Osteoblast (primary cell): Measurements from ENCODE around the gene ANKRD44. TPM values are rescaled to one million over a fixed set of nuclear protein-coding genes. Genes with fewer than 3 reads are reported as not detected.
A peak's percentile ranks its signal among the peaks of the same experiment; 100 is the strongest.

Experiments
- DNase-seq: peaks from one replicate; pipeline ENCODE4 v3.0.0; 2011; ENCODE audit warnings: low spot score, mixed read lengths; ENCODE audit not compliant: insufficient read length; ENCODE audit errors: missing footprints
- H2AFZ ChIP-seq: 2 replicates; pipeline ENCODE4 v1.6.0; 2011; ENCODE audit warnings: mild to moderate bottlenecking, low read length
- H3K27ac ChIP-seq: 2 replicates; pipeline ENCODE4 v1.5.1; 2011; ENCODE audit warnings: mild to moderate bottlenecking, low read depth, low read length, moderate library complexity
- H3K27me3 ChIP-seq: 2 replicates; pipeline ENCODE4 v1.6.0; 2012; ENCODE audit warnings: mild to moderate bottlenecking, control low read depth, inconsistent platforms, low read length, moderate library complexity; ENCODE audit not compliant: insufficient read depth
- H3K36me3 ChIP-seq: 2 replicates; pipeline ENCODE4 v1.5.1; 2011; ENCODE audit warnings: mild to moderate bottlenecking, low read length, control low read depth, moderate library complexity; ENCODE audit not compliant: insufficient read depth
- H3K4me1 ChIP-seq: 2 replicates; pipeline ENCODE4 v1.5.1; 2011; ENCODE audit warnings: mild to moderate bottlenecking, low read length, control low read depth, moderate library complexity; ENCODE audit not compliant: insufficient read depth
- H3K4me2 ChIP-seq: 2 replicates; pipeline ENCODE4 v1.6.0; 2011; ENCODE audit warnings: mild to moderate bottlenecking, low read length; ENCODE audit not compliant: insufficient read depth
- H3K4me3 ChIP-seq: fragments of 200-600 bp; sonication (generic); 3 replicates; pipeline ENCODE4 v1.5.1; 2012; ENCODE audit warnings: mild to moderate bottlenecking, low read length, inconsistent platforms; ENCODE audit not compliant: insufficient read depth
- H3K79me2 ChIP-seq: 2 replicates; pipeline ENCODE4 v1.6.0; 2012; ENCODE audit warnings: mild to moderate bottlenecking, low read length, control low read depth, inconsistent platforms; ENCODE audit not compliant: insufficient read depth
- H3K9me3 ChIP-seq: 2 replicates; pipeline ENCODE4 v1.5.1; 2011; ENCODE audit warnings: low read depth, low read length, control low read depth
- H4K20me1 ChIP-seq: 2 replicates; pipeline ENCODE4 v1.6.0; 2012; ENCODE audit warnings: mild to moderate bottlenecking, low read length, control low read depth; ENCODE audit not compliant: insufficient read depth
- total RNA-seq: library from RNA; depleted of rRNA; stranded (reverse); fragments of >200 nt; gene quantifications from 2 replicates; pipeline ENCODE4 v1.2.3, GENCODE V29; 2012
- TF ChIP-seq, protein P1 (sequence below): IDR thresholded peaks from 2 replicates; pipeline ENCODE4 v1.5.1; 2011; ENCODE audit warnings: mild to moderate bottlenecking, low read depth, low read length, moderate library complexity; ENCODE audit errors: extremely low read depth

The ANKRD44 gene
- total RNA-seq, 1 donor = 44.5 TPM

- Histone ChIP-seq H3K4me3 (no peak overlapping the region), H3K4me2 (no peak overlapping the region), H3K27ac (no peak overlapping the region), H3K4me1 (no peaks in the 10 kb centered on the region), H4K20me1 (no peaks in the 10 kb centered on the region), H2AFZ (no peak overlapping the region), H3K36me3 (no peaks in the 10 kb centered on the region), H3K79me2 (no peaks in the 10 kb centered on the region), H3K27me3 (no peaks in the 10 kb centered on the region), H3K9me3 (no peaks in the 10 kb centered on the region)
- DNase-seq = no peak
- TF ChIP-seq, protein P1, sequence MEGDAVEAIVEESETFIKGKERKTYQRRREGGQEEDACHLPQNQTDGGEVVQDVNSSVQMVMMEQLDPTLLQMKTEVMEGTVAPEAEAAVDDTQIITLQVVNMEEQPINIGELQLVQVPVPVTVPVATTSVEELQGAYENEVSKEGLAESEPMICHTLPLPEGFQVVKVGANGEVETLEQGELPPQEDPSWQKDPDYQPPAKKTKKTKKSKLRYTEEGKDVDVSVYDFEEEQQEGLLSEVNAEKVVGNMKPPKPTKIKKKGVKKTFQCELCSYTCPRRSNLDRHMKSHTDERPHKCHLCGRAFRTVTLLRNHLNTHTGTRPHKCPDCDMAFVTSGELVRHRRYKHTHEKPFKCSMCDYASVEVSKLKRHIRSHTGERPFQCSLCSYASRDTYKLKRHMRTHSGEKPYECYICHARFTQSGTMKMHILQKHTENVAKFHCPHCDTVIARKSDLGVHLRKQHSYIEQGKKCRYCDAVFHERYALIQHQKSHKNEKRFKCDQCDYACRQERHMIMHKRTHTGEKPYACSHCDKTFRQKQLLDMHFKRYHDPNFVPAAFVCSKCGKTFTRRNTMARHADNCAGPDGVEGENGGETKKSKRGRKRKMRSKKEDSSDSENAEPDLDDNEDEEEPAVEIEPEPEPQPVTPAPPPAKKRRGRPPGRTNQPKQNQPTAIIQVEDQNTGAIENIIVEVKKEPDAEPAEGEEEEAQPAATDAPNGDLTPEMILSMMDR = no peak
These were observed 11.6 kb upstream of the ANKRD44 start for GRCh38 chr2:197322143-197322542.

- Histone ChIP-seq H3K9me3 (no peaks in the 10 kb centered on the region), H3K4me3 (no peak overlapping the region), H2AFZ (no peak overlapping the region), H3K79me2 (no peaks in the 10 kb centered on the region), H3K4me1 (peaks cover 9% of the 10 kb centered on the region), H3K27me3 (peaks cover 8% of the 10 kb centered on the region), H4K20me1 (no peaks in the 10 kb centered on the region), H3K27ac (no peak overlapping the region), H3K4me2 (no peak overlapping the region), H3K36me3 (no peaks in the 10 kb centered on the region)
- DNase-seq = no peak
- TF ChIP-seq, protein P1 = no peak
These were observed 4.8 kb upstream of the ANKRD44 start for GRCh38 chr2:197315371-197315770.

DNA sequence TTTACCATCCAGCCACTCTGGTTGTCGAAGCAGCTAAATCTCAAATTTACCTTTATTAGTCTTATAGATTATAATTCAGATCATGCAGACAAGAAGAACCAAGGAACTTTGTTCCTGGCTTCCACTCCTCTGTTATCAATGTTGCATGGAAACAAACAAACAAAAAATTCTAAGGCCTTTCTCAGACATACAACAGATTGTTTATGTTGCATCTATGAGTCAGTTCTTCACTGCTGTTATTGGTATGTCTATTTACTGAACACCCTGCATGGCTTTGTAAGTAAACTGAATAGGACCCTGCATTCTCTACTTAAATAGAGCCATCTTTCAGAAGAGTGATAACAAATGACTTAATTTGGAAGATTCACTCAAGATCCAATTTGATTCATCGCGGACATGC, 1.6 kb upstream of the ANKRD44 start:
- Histone ChIP-seq H3K4me2 (no peak overlapping the region), H3K4me1 (peaks cover 9% of the 10 kb centered on the region), H3K9me3 (no peaks in the 10 kb centered on the region), H3K27me3 (peaks cover 8% of the 10 kb centered on the region), H3K4me3 (no peak overlapping the region), H4K20me1 (no peaks in the 10 kb centered on the region), H3K36me3 (no peaks in the 10 kb centered on the region), H2AFZ (no peak overlapping the region), H3K27ac (no peak overlapping the region), H3K79me2 (peaks cover 10% of the 10 kb centered on the region)
- no peak for DNase-seq
- TF ChIP-seq, protein P1 = no peak

DNA sequence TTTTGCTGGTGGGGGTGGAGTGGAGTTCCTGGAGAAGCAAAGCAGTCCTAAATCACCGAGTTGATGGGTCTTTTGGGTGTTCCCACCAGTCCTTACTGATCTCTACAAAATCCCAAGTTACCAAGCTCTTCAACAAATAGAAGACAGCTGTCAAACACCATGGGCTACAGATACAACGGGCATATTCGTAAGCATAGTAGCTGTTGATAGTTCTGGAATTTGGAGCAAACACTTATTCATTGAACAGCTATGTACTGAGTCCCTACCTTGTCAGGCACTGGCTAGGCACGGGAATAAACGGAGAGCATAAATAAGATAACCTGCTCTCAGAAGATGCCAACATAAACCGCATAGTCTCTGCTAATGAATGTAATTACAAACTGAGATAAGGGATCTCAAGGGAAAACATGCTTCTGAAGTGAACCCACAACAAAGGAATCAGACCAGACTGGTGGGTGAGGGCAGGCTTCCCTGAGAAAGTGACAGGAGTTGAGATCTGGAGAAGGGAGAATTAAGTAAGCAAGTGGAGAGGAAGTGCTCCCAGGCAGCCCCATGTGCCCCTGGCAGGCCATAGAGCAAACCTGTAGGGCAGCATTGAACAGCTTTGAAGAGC, 947 bp upstream of the ANKRD44 start:
- peaks cover 9% of the 10 kb centered on the region for H3K4me1 ChIP-seq
- H4K20me1 ChIP-seq = no peaks in the 10 kb centered on the region
- no peaks in the 10 kb centered on the region for H3K36me3 ChIP-seq
- no peak overlapping the region for H3K27ac ChIP-seq
- H2AFZ ChIP-seq = peak overlapping the region; percentile 90
- H3K27me3 ChIP-seq = peaks cover 8% of the 10 kb centered on the region
- H3K4me3 ChIP-seq = peak overlapping the region; percentile 86
- DNase-seq = peak; percentile 86
- peaks cover 10% of the 10 kb centered on the region for H3K79me2 ChIP-seq
- H3K9me3 ChIP-seq = no peaks in the 10 kb centered on the region
- H3K4me2 ChIP-seq = peak overlapping the region; percentile 91
- TF ChIP-seq, protein P1 = no peak
